Cardiac fibroblast (primary cell): Measurements from ENCODE around the gene SPEF2.

Source experiments
- DNase-seq, 2 donors: peaks; one replicate each; pipeline versions ENCODE4 v3.0.0 to v3.0.0-alpha.2; 2010; ENCODE audit warnings: low read depth in 2 of 2
- H3K4me3 ChIP-seq, 2 donors: replicated peaks in 1 of 2; 1 replicate in 1 of 2; 2 replicates in 1 of 2; pipeline ENCODE4 v1.5.1; 2011; ENCODE audit warnings: low read depth in 2 of 2, low read length in 2 of 2, mild to moderate bottlenecking in 2 of 2, moderate library complexity in 1 of 2
- TF ChIP-seq, protein P1 (sequence below): IDR thresholded peaks from one replicate; pipeline ENCODE4 v1.5.1; 2011; ENCODE audit warnings: low read depth, mild to moderate bottlenecking, low read length, inconsistent platforms

SPEF2 gene

DNA sequence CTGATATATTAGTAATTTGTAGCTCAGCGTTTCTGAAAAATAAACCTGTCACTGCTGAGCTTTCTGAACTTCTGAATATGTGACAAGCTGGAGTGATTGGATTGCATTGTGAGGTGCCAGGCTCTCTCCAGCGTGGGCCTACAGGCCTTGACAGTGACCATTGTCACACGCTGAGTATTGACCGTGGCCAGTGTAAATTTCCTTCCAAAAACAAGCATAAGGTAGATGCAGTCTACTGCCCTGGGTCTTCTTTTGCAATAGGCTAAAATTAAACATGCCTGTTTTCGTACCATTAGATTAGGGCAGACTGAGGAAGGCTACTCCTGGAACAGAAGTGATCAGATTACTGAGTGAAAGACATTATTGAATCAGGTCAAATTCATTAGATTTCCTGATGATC is 60.2 kb downstream of the SPEF2 start:
- H3K4me3 ChIP-seq = no peak overlapping the region
- DNase-seq = no peak
- TF ChIP-seq, protein P1, sequence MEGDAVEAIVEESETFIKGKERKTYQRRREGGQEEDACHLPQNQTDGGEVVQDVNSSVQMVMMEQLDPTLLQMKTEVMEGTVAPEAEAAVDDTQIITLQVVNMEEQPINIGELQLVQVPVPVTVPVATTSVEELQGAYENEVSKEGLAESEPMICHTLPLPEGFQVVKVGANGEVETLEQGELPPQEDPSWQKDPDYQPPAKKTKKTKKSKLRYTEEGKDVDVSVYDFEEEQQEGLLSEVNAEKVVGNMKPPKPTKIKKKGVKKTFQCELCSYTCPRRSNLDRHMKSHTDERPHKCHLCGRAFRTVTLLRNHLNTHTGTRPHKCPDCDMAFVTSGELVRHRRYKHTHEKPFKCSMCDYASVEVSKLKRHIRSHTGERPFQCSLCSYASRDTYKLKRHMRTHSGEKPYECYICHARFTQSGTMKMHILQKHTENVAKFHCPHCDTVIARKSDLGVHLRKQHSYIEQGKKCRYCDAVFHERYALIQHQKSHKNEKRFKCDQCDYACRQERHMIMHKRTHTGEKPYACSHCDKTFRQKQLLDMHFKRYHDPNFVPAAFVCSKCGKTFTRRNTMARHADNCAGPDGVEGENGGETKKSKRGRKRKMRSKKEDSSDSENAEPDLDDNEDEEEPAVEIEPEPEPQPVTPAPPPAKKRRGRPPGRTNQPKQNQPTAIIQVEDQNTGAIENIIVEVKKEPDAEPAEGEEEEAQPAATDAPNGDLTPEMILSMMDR = no peak

GRCh38 chr5:35678661-35679060 is 61.0 kb downstream of the SPEF2 start:
- DNase-seq = no peak

GRCh38 chr5:35679357-35679756 is 61.7 kb downstream of the SPEF2 start:
- TF ChIP-seq, protein P1 = no peak
- no peak for DNase-seq
- no peak overlapping the region for H3K4me3 ChIP-seq

More at GRCh38 chr5:35678661-35679060, 61.0 kb downstream of the SPEF2 start:
- H3K4me3 ChIP-seq = no peak overlapping the region
- TF ChIP-seq, protein P1 = no peak

DNA sequence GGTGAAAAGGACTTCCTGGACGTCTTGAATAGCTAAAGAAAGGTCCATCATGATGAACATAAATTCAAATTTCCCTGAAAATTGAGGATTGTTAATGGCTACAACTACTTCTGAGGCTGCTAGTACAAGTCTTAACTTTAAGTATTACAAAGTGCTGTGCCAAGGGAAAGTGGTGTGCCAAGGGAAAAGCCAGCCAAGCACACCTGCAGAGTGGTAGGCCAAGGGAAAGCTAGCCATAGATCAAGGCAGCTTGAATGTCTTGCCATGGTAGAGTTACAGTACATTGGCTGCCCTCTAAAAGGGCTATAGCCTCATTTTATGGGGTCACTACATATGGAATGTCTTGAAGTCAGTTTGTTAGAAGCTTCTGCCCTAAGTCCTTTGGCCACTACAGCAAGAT is 64.2 kb downstream of the SPEF2 start:
- DNase-seq = no peak
- TF ChIP-seq, protein P1 = no peak
- no peak overlapping the region for H3K4me3 ChIP-seq

DNA sequence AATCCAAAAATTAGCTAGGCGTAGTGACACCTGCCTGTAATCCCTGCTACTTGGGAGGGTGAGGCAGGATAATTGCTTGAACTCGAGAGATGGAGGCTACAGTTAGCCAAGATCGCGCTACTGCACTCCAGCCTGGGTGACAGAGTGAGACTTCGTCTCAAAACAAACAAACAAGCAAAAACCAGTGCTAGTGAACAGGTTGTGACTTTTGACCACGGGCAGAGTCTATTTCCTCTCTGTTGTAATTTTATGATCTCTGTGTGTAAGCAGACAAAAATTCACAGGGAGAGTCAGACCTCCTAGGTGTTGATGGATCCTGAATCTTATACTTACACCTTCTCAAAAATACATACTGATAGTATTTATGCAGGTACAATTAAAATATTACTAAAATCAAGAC is 65.8 kb downstream of the SPEF2 start:
- TF ChIP-seq, protein P1 = no peak
- H3K4me3 ChIP-seq = no peak overlapping the region
- no peak for DNase-seq

DNA sequence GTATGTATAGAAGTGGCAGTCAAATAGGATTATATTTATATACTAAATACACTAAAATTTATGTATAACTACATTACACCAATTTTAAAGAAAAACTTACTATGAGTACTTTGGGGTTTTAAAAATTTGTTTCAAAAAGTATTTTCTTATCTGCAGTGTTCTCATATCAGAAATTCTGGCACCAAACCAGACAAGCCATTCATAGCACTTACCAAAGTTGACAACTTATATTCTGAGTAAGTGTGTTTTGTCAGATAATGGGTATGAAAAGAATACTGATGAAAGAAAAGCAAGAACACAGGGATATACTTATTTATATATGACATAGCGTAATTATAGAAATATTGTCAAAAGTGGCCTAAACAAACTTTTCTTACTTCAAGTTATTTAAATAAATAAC is 67.5 kb downstream of the SPEF2 start:
- TF ChIP-seq, protein P1 = no peak
- no peak overlapping the region for H3K4me3 ChIP-seq
- DNase-seq = peak in 1 of 2 donors; percentile 1

GRCh38 chr5:35687961-35688360 is 70.3 kb downstream of the SPEF2 start:
- TF ChIP-seq, protein P1 = no peak
- no peak for DNase-seq
- H3K4me3 ChIP-seq = no peak overlapping the region
